ENCODE measurements around the gene ANKRD13B.

DNA sequence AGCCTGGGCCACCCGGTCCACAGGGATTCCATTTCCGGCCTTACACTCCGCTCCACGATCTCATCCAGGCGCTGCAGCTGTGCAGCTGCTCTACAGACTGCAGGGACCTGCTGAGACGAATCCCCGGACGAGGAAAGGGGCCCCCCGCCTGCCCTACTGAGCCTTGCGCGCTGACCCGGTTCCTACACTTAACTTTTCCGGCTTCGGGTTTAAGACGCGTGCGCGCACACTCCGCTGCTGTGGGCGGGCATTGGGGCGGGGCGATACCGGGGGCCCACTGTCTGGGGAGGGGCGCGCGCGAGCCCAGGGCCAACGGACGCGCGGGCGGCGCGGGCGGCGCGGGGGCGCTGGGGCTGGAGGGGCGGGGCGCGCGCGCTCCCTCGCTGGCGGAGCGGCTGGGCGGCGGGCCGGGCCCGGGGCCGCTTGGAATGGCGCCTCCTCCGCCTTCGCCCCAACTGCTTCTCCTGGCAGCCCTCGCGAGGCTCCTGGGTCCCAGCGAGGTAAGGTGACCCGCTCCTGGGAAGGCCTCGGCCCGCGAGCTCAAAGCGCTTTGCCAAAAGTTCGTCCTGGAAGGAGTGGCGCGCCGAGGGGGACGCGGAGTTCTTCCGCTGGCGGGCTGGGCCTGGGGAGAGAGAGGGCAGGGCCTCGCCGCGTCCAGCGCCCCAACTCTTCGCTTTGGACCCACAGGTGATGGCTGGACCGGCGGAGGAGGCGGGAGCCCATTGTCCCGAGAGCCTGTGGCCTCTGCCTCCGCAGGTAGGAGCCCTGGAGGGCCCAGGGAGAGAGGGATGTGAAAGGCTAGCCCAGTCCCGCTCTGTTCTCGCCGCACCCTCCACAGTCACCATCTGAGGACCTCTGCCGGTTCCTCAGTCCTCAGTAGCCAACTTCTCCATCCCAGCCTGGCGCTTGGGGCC, 24.3 kb upstream of the ANKRD13B start, which contains the start of gene TP53I13:
- TF ChIP-seq FOXM1 (IDR thresholded peaks at IDR 0.05; ENCODE audit: borderline replicate concordance, low read depth) (no peak), NFIC (IDR thresholded peaks at IDR 0.05) (no peak; the same call in 1 of the 2 replicates), YY1 (IDR thresholded peaks at IDR 0.05; ENCODE audit: low read depth) (no peak), EP300 (IDR thresholded peaks at IDR 0.05; ENCODE audit: borderline replicate concordance) (no peak; the same call in 1 of the 2 replicates), CREB1 (IDR thresholded peaks at IDR 0.05; ENCODE audit: low read depth) (no peak), EGR1 (IDR thresholded peaks at IDR 0.05) (peak; percentile 41), TAF1 (IDR thresholded peaks at IDR 0.05; ENCODE audit: low read depth) (peak; percentile 65; the same call in 1 of the 2 replicates), TEAD4 (IDR thresholded peaks at IDR 0.05) (no peak), TCF12 (IDR thresholded peaks at IDR 0.05; ENCODE audit: low read depth) (peak; percentile 19; the same call in 1 of the 2 replicates), ZBTB7A (IDR thresholded peaks at IDR 0.05; ENCODE audit: low read depth) (no peak), CEBPB (IDR thresholded peaks at IDR 0.05) (no peak)
- TF ChIP-seq, protein P1, sequence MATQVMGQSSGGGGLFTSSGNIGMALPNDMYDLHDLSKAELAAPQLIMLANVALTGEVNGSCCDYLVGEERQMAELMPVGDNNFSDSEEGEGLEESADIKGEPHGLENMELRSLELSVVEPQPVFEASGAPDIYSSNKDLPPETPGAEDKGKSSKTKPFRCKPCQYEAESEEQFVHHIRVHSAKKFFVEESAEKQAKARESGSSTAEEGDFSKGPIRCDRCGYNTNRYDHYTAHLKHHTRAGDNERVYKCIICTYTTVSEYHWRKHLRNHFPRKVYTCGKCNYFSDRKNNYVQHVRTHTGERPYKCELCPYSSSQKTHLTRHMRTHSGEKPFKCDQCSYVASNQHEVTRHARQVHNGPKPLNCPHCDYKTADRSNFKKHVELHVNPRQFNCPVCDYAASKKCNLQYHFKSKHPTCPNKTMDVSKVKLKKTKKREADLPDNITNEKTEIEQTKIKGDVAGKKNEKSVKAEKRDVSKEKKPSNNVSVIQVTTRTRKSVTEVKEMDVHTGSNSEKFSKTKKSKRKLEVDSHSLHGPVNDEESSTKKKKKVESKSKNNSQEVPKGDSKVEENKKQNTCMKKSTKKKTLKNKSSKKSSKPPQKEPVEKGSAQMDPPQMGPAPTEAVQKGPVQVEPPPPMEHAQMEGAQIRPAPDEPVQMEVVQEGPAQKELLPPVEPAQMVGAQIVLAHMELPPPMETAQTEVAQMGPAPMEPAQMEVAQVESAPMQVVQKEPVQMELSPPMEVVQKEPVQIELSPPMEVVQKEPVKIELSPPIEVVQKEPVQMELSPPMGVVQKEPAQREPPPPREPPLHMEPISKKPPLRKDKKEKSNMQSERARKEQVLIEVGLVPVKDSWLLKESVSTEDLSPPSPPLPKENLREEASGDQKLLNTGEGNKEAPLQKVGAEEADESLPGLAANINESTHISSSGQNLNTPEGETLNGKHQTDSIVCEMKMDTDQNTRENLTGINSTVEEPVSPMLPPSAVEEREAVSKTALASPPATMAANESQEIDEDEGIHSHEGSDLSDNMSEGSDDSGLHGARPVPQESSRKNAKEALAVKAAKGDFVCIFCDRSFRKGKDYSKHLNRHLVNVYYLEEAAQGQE (IDR thresholded peaks at IDR 0.05; ENCODE audit: low read depth) = no peak
- TF ChIP-seq, protein P2, sequence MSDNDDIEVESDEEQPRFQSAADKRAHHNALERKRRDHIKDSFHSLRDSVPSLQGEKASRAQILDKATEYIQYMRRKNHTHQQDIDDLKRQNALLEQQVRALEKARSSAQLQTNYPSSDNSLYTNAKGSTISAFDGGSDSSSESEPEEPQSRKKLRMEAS (IDR thresholded peaks at IDR 0.05) = no peak; the same call in 1 of the 2 replicates

Data from Ishikawa (cell line).